GM12874 (cell line): ENCODE data around the gene MRPL32.
A peak's percentile ranks its signal among the peaks of the same experiment; 100 is the strongest.

Source experiments
- TF ChIP-seq, protein P1 (sequence below): IDR thresholded peaks from 2 replicates; pipeline ENCODE4 v1.5.1; 2011; ENCODE audit warnings: low read depth, mild to moderate bottlenecking, control low read depth, low read length, moderate library complexity; ENCODE audit not compliant: insufficient read depth

Gene MRPL32

DNA sequence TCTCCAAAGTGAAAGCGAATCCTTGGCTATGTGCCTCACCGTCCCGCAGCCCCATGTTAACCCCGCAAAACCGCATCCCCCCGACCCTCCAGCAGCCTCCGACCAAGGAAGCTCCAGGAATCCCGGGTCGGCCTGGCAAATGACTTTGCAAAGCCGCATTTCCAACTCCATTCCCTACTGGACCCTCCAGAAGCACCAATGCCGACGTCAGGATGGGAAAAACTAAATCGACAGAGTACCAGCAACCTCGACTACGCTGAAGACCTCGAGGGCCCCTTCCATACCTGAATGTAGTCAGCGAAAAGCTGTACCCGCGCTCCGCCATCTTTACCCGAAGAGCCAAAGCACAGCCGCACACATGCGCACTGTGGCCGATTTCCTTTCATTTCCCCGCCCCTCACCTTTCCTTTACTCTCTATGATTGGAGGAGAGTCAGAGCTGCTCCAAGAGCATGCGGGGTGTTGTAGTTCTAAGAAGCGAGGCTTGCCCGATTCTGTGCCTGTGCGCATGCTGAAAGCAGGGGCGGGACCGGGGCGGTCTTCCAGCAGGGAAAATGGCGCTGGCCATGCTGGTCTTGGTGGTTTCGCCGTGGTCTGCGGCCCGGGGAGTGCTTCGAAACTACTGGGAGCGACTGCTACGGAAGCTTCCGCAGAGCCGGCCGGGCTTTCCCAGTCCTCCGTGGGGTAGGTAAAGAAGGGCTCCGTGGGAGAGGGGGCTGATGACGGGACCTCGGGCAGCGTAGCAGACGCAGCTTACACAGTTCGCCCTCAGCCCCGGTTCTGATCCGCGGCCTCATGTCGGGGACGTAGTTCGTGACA is at the start of gene MRPL32, which contains the start of gene PSMA2:
Gene MRPL32, plus strand, starts transcription at position 543 of the 818 bp plus-strand sequence. Its CDS starts 11 bp downstream, at position 554.
Gene PSMA2, minus strand, starts transcription at position 341 of the 818 bp plus-strand sequence. Its CDS starts 16 bp downstream, at position 325.
- TF ChIP-seq, protein P1, sequence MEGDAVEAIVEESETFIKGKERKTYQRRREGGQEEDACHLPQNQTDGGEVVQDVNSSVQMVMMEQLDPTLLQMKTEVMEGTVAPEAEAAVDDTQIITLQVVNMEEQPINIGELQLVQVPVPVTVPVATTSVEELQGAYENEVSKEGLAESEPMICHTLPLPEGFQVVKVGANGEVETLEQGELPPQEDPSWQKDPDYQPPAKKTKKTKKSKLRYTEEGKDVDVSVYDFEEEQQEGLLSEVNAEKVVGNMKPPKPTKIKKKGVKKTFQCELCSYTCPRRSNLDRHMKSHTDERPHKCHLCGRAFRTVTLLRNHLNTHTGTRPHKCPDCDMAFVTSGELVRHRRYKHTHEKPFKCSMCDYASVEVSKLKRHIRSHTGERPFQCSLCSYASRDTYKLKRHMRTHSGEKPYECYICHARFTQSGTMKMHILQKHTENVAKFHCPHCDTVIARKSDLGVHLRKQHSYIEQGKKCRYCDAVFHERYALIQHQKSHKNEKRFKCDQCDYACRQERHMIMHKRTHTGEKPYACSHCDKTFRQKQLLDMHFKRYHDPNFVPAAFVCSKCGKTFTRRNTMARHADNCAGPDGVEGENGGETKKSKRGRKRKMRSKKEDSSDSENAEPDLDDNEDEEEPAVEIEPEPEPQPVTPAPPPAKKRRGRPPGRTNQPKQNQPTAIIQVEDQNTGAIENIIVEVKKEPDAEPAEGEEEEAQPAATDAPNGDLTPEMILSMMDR: no peak

DNA sequence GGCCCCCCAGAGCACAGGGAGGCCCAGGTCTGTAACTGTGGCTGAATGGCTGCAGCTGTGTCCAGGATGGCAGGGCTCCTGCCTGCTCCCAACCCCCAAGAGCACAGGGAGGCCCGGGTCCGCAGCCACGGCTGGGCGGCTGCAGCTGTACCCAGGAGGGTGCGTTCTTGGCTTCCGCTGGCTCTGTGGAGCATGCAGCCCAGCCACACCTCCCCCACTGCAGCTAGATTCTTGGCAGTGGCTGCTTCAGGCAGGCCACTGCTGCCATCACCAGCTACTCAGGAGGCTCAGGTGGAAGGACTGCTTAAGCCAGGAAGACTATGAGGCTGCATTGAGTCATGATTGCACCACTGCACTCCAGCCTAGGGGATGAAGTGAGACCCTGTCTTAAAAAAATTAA is 48.2 kb upstream of the MRPL32 start:
- TF ChIP-seq, protein P1: no peak

GRCh38 chr7:42886129-42886528 is 46.0 kb upstream of the MRPL32 start:
- TF ChIP-seq, protein P1: 0 out of 2 replicates have a peak, but pooled peaks have one; percentile 2

DNA sequence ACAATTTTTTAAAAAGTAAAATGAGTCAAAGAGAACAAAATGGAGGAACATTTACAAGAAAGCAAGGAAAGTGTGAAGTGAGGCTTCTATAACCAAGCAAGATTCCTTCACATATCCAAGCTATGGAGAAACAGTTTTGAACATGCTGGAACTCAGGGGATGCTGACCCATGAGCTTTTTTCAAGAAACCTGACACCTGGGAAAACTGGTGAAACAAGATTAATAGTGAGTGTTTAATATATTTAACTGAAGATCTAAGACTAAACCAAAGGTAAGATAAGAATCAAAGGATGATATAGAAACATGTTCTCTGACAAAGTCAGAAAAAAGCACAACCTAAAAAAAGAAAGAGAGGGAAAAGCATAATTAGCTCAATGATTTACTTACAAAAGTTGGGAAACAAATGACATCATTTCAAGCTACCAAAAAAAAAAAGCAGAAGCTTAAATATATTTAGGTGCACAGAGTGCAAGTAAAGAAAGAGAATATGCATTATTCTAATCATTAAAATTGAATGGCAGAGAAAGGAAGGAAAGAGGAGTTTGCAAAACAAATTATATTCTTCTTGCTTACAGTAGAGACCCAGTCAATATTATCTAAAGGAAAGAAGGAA is 45.2 kb upstream of the MRPL32 start:
- TF ChIP-seq, protein P1: no peak

DNA sequence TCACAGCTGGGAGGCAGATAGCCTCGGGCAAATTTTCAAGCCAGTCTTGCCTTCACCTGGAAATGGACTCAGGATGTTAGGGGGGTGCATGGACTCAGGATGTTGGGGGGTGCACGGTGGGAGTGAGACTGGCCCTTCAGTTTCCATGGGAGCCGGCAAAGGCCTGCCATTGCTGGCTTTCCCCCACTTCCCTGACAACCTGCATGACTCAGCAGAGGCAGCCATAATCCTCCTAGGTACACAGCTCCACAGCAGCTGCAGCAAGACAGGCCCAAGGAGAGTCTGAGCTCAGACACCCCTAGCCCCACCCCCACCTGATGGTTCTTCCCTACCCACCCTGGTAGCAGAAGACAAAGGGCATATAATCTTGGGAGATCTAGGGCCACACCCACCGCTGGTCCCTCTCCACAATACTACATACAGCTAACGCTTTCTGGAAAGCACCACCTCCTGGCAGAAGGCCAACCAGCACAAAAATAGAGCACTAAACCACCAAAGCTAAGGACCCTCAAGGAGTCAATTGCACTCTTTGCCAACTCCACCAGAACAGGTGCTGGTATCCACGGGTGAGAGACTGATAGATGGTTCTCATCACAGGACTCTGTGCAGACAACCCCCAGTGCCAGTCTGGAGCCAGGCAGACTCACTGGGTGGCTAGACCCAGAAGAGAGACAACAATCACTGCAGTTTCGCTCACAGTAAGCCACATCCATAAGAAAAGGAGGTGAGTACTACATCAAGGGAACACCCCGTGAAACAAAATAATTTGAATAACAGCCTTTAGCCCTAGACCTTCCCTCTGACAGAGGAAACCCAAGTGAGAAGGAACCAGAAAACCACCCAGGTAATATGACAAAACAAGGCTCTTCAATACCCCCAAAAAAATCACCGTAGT is 38.6 kb upstream of the MRPL32 start:
- TF ChIP-seq, protein P1: no peak

- TF ChIP-seq, protein P1: no peak
Measured at GRCh38 chr7:42900842-42901241, 31.3 kb upstream of the MRPL32 start.

DNA sequence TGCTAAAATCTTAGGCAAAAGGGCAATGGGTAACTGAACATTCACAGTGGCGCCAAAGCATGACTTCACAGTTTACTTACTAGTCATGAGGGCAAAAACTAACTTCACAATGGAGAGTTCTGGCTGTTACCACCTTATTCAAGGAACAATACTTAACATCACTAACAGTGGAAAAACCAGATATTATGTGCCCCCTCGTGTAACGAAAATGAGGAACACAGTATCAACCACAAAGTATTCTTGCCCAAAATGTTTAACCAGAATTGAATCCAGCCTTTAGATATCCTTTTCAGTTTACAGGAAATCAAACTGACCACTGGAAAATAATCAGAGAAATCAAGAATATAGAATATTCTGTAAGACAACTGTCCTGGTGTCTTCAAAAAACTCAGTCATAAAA is 29.8 kb upstream of the MRPL32 start:
- TF ChIP-seq, protein P1: no peak
